HG02642 (cell line): ENCODE measurements around the gene CLTCL1.
"Not testable (repeated sequence)": the region's sequence is repeated elsewhere in the genome, so short reads cannot be mapped to it uniquely, and the experiment has no call there.

ENCODE experiments used
- ATAC-seq: cut with Tn5 transposase; IDR thresholded peaks from one replicate; pipeline ENCODE4 v1.9.1; 2021; ENCODE audit warnings: mild to moderate bottlenecking; ENCODE audit not compliant: unreplicated experiment, poor library complexity

CLTCL1 gene

GRCh38 chr22:19222242-19223005 lies 69.1 kb downstream of the CLTCL1 start:
- no peak for ATAC-seq

- ATAC-seq = no peak
Measured at GRCh38 chr22:19220867-19221266, 70.7 kb downstream of the CLTCL1 start.

DNA sequence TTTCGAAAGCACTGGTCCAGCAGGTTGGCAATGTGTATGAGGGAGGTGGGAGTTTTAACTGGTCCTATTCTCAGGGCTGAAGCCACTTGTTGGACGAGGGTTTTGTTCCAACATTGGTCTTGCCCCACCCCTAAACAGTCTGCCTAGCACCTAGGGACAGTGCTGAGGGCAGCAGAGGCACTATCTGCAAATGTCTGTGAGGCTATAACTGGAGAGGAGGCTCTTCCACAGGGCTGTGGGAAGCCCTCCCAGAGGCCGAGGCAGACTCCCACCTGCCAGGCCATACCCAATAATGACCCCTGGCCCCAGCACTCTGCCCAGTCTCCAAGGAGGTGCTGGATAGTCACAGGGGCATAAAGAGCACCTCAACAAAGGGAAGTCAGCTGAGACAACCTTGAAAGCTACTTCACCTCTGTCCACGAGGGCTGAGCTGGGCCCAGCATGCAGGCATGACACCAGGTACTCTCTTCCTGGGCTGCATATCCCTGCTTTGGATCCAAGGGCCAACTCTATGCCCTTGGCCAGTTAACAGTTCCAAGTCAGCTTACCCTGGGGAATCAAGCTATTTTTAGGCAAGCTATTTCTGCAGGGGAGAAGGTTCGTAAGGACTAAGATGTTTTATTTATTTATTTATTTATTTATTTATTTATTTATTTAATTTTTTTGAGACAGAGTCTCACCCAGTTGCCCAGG lies 72.8 kb downstream of the CLTCL1 start:
- ATAC-seq = no peak

- ATAC-seq = no peak
Measured at GRCh38 chr22:19216579-19216978, 74.9 kb downstream of the CLTCL1 start.

DNA sequence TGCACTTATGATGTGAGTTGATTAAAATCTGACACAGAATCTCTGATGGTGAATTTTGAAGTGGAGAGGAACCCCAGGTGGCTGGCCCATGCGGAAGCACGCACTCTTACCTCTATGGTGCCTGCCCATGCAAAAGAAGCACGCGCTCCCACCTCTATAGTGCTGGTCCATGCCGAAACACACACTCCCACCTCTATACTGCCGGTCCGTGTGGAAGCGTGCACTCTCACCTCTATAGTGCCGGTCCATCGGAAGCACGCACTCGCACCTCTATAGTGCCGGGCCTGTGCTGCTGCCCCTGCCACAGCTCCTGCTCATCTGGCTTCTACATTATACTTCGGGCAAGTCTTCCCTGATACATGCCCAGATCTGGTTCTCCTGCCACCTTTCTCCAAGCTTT lies 76.2 kb downstream of the CLTCL1 start:
- ATAC-seq = no peak

DNA sequence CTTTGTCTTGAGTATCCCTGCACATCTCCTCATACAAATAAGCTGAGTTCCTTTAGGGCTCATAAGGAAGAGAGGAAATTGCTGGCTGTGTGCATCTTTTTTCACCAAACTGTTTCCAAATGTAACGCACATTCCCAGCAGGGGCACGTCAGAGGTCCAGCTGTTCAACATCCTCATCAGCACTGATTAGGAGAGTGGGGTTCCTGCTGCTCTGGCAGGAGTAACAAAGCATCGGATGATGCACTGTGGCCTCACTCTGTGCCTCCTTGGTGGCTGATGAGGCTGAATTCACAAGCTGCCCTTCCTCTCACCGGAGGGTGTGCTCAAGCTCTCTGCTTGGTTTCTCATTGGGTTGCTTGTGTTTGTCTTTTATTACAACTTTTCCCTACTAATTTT lies 77.4 kb downstream of the CLTCL1 start:
- ATAC-seq = no peak

DNA sequence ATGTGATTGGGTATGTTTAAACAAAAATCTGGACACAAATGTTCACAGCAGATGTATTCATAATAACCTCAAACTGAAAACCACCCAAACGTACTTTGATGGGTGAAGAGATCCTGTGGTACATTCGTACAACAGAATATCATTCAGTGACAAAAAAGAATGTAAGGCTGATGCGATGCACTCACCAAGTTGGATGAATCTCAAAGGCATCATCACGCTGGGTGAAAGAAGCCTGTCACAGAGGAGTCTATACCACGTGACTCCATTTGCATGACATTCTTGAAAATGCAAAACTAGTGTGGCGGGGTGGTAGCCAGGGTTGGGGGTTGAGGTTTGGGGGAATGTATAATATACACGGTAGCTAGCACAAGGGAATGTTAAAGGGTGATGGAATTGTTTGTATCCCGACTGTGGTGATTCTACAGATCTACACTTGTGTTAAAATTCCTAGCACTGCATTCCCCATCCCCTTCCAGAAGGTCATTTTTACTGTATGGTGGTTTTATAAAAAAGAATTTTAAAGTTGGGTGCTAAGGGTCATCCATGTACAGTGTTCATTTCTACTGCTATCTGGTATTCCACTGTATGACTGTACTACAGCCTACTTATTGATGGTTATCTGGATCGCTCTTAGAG lies 78.0 kb downstream of the CLTCL1 start:
- no peak for ATAC-seq

- no peak for ATAC-seq
Measured at GRCh38 chr22:19213001-19213400, 78.5 kb downstream of the CLTCL1 start.

GRCh38 chr22:19212302-19212870 lies 79.1 kb downstream of the CLTCL1 start:
- ATAC-seq = no peak

GRCh38 chr22:19210188-19210587 lies 81.3 kb downstream of the CLTCL1 start:
- ATAC-seq = no peak

DNA sequence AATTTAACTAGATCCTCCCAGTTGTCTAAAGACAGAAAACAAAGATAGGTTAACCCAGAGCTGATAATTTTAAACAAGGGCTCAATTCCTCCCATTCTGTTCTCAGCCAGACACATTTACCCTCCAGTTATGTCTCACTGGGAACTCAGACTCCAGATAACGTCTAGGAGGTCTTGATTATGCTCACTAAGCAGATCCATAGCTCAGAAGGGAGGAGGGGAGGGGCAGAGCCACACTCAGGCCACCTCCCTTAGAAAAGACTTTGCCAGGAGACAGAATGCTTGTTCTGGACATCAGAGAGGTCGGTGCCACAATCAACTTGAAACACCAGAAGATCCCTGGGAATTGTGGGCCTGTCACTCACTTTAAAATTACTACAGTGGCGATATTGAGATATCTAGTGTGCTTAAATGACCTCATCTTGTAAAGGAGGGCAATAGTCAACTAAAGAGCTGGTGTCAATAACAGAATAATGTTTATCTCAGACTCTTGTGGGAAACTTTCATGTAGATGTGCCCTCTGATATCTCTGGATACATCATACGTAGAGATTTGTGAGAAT lies 83.2 kb downstream of the CLTCL1 start:
- no peak for ATAC-seq

DNA sequence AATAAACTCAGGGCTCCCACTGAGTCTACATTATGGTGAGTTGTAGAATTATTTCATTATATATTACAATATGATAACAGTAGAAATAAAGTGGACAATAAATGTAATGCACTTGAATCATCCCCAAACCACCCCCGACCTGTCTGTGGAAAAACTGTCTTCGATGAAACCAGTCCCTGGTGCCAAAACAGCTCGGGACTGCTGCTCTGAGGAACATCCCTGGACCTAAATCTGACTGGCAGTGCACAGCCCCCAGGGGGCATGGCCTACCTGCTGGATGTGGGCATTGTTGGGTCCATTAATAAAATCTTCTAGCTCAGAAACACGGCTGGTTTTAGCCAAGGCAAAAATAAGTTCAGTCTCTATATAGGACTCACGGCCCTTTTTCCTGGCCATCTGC lies 83.6 kb downstream of the CLTCL1 start:
- ATAC-seq = no peak

DNA sequence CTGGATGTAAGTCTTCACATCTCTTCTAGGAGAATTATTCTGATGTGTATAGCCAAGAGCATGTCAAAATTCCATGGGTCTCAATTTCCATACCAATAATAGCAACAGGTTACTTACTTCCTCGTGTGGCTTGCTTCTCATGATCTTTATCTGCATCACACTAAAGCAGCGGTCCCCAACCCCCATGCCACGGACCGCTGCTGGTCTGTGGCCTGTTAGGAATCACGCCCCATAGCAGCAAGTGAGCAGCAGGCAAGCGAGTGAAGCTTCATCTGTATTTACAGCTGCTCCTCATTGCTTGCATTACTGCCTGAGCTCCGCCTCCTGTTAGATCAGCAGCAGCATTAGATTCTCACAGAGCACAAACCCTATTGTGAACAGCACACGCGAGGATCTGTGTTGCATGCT lies 84.1 kb downstream of the CLTCL1 start:
- no peak for ATAC-seq

DNA sequence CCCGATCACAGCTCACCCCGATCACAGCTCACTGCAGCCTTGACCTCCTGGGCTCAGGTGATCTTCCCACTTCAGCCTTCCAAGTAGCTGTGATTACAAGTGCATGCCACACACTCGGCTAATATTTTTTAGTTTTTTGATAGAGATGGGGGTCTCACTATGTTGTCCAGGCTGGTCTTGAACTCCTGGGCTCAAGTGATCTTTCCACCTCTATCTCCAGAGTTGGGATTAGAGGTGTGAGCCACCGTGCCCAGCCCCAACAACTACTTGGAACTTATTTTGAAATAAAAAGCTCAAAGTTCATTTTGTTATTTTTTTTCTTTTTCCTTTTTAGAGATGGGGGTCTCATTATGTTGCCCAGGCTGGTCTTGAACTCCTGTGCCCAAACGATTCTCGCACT lies 85.2 kb downstream of the CLTCL1 start:
- ATAC-seq = no peak

DNA sequence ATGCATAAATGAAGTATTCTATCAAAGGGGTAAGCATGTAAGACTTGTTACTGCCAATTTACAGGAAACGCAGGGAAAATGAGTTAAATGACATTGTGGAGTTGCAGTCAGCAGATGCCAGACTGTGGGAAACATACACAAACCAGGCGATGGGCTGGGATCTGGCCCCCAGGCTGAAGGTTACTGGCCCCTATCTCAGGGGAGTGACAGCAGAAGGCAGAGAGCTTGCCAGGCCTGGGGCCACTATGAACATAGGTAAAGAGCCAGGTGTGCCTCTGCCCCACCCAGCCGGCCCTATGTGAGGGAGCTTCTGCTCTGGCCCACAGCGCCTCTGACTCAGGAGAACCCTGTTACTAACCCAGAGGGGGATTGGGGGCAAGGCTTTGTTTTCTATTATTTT lies 86.9 kb downstream of the CLTCL1 start:
- ATAC-seq = no peak

- no peak for ATAC-seq
Measured at GRCh38 chr22:19203834-19204233, 87.7 kb downstream of the CLTCL1 start.

DNA sequence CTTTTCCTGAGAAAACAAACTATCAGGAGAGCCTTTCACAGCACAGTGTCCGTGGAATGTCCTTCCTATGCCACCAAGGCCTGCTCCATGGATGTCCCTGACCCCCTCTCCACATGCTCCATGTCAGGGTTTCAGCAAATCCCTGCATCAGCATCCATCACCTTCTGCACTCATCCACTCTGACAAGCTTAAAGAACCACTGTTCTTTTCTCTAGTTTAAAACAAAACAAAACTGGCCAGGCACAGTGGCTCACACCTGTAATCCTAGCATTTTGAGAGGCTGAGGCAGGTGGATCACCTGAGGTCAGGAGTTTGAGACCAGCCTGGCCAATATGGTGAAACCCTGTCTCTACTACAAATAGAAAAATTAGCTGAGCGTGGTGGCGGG lies 88.7 kb downstream of the CLTCL1 start:
- not testable (repeated sequence) for ATAC-seq

DNA sequence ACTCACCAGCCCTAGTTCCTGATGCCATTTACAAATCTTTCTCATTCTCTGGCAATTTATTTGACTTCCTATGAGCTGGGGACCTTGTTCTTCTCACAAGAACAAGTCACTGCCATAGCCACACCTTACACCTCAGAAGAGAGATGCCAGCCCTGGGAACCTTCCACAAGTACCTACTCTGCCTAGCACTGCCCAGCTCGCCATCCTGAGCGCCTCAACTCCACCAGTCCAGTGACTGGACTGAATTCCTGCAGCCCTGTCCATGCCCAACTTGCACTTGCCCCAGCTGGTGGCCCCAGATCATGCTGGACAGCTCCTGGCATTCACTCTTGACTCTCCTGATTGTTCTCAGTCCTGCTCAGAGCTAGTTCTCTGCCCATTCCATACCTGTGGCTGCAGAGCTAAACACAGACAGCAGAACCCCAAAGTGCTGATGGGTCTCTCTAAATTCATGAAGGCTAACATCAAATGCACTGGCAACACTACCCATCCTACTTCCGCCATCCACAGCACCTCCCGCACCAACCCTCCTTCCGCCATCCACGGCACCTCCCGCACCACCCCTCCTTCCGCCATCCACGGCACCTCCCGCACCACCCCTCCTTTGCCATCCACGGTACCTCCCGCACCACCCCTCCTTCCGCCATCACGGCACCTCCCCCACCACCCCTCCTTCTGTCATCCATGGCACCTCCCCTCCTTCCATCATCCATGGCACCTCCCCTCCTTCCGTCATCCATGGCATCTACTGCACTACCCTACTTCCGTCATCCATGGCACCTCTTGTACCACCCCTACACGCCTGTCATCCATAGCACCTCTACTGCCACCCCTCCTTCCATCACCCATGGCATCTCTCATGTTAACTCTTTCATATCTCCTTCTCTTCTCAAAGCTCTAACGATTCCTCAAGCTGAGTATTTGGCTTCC lies 89.4 kb downstream of the CLTCL1 start:
- ATAC-seq = no peak

DNA sequence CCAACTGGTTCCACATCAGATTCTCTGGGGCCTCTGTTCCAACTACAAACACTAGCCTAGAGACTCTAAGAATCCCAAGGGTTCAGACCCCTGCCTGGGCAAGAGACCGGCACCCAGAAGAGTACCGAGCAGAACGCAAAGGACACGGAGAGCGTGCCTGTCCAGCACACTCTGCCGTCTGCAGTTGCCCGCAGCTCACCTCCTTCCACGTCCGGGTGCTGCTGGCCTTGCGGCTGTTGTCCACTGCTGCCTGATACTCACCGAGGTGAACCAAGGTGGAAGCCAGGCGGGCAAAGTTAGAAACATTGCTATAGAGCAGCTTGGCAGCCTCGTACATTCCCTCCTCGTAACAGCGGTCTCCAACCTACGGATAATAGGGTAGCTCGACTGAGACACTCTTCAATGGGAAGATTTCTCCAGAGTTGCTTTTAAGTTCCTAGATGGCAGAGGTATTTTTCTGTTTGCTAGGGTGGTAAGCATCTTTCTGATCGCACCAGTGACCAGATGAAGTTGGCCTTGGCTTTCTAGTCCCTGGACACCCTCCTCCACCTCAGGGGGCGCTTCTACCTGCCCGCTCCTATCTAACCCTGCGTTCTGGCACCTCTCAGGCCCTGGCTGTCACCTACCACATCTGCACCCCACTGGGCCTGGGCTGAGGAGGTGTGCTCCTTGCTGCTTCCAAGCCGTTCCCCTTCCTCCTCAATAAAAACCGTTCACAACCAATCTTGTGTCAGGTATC lies 90.2 kb downstream of the CLTCL1 start:
- ATAC-seq = no peak
